Mammary epithelial cell (primary cell): ENCODE results near the gene TNFSF8.

Experiments used
- EZH2 ChIP-seq: IDR thresholded peaks from 2 replicates; pipeline ENCODE4 v1.6.1; 2012; ENCODE audit warnings: low read length, inconsistent platforms, borderline replicate concordance
- TF ChIP-seq, protein P1 (sequence below), 2 donors: IDR thresholded peaks in 1 of 2; conservative IDR thresholded peaks in 1 of 2; 2 replicates each; pipeline ENCODE4 v1.5.1; 2011 to 2012; ENCODE audit warnings: inconsistent platforms in 2 of 2, low read length in 2 of 2, mild to moderate bottlenecking in 2 of 2, control low read depth in 1 of 2, low read depth in 1 of 2; ENCODE audit not compliant: insufficient read depth in 1 of 2; ENCODE audit errors: extremely low read depth in 1 of 2

DNA sequence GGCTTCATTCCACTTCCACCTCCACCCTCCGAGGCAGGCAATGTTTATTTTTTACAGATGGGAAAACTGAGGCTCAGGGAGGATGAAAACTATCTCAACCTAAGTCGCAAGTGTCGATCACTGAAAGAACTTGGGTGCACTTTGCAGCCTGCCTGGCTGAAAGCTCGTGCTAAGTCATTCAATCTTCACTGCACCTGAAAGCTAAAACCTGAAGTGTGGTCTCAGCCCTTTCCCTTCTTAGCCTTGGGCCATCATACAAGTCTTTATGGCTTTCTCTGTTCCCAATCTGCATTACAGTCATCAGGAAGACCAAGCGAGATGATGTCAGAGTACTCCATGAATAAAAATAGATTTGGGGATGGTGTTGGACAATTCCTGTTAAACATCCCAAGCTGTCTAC lies 1.0 kb upstream of the TNFSF8 start:
- TF ChIP-seq, protein P1, sequence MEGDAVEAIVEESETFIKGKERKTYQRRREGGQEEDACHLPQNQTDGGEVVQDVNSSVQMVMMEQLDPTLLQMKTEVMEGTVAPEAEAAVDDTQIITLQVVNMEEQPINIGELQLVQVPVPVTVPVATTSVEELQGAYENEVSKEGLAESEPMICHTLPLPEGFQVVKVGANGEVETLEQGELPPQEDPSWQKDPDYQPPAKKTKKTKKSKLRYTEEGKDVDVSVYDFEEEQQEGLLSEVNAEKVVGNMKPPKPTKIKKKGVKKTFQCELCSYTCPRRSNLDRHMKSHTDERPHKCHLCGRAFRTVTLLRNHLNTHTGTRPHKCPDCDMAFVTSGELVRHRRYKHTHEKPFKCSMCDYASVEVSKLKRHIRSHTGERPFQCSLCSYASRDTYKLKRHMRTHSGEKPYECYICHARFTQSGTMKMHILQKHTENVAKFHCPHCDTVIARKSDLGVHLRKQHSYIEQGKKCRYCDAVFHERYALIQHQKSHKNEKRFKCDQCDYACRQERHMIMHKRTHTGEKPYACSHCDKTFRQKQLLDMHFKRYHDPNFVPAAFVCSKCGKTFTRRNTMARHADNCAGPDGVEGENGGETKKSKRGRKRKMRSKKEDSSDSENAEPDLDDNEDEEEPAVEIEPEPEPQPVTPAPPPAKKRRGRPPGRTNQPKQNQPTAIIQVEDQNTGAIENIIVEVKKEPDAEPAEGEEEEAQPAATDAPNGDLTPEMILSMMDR (conservative IDR thresholded peaks at IDR 0.05 in 1 of 2, IDR thresholded peaks at IDR 0.05 in 1 of 2; ENCODE audit: extremely low read depth in 1 of 2, insufficient read depth in 1 of 2, low read depth in 1 of 2, low read length in 2 of 2): no peak
- no peak for TF ChIP-seq EZH2
